Thoracic aorta (tissue), 2 donors: ENCODE measurements around the gene UBXN6. TPM values are rescaled to one million over a fixed set of nuclear protein-coding genes. Genes with fewer than 3 reads are reported as not detected.

ENCODE experiments used
- ATAC-seq: fragments of 150-250 bp; one replicate; pipeline ENCODE4 v1.8.0; 2017; ENCODE audit warnings: low read depth; ENCODE audit not compliant: insufficient number of reproducible peaks, low FRiP score
- DNase-seq: peaks from one replicate; pipeline ENCODE4 v3.0.0-alpha.2; 2020; ENCODE audit warnings: low spot score
- H3K27ac ChIP-seq, 2 donors: fragments of 200-600 bp; sonication (generic); 1 replicate in 1 of 2; 2 replicates in 1 of 2; pipeline ENCODE4 v1.5.1; 2016; ENCODE audit warnings: mild to moderate bottlenecking in 2 of 2, moderate library complexity in 2 of 2
- H3K27me3 ChIP-seq: fragments of 200-600 bp; sonication (generic); replicated peaks from 2 replicates; pipeline ENCODE4 v1.6.0; 2016; ENCODE audit warnings: mild to moderate bottlenecking; ENCODE audit not compliant: insufficient read depth
- H3K36me3 ChIP-seq: fragments of 200-600 bp; sonication (generic); one replicate; pipeline ENCODE4 v1.5.1; 2016
- H3K4me1 ChIP-seq, 2 donors: fragments of 200-600 bp; sonication (generic); 1 replicate in 1 of 2; 2 replicates in 1 of 2; pipeline versions ENCODE4 v1.5.1 to v1.6.0; 2016; ENCODE audit warnings: low read depth in 2 of 2, mild to moderate bottlenecking in 1 of 2; ENCODE audit not compliant: control insufficient read depth in 1 of 2
- H3K4me3 ChIP-seq: fragments of 200-600 bp; sonication (generic); 2 replicates; pipeline ENCODE4 v1.5.1; 2016; ENCODE audit warnings: mild to moderate bottlenecking
- H3K9me3 ChIP-seq: fragments of 200-600 bp; sonication (generic); 2 replicates; pipeline ENCODE4 v1.5.1; 2016
- total RNA-seq, 2 donors: library from RNA; depleted of rRNA; stranded (reverse); fragments of >200 nt; gene quantifications; one replicate each; pipeline versions ENCODE4 v1.1.0 to v1.2.3, GENCODE V29; 2016
- TF ChIP-seq, protein P1 (sequence below): fragments of 200-600 bp; sonication (generic); IDR thresholded peaks from one replicate; pipeline ENCODE4 v1.5.1; 2019; ENCODE audit warnings: antibody characterized with exemption

UBXN6 gene
- total RNA-seq, 2 donors from 2014 or later: 51.1 to 68.5 TPM

DNA sequence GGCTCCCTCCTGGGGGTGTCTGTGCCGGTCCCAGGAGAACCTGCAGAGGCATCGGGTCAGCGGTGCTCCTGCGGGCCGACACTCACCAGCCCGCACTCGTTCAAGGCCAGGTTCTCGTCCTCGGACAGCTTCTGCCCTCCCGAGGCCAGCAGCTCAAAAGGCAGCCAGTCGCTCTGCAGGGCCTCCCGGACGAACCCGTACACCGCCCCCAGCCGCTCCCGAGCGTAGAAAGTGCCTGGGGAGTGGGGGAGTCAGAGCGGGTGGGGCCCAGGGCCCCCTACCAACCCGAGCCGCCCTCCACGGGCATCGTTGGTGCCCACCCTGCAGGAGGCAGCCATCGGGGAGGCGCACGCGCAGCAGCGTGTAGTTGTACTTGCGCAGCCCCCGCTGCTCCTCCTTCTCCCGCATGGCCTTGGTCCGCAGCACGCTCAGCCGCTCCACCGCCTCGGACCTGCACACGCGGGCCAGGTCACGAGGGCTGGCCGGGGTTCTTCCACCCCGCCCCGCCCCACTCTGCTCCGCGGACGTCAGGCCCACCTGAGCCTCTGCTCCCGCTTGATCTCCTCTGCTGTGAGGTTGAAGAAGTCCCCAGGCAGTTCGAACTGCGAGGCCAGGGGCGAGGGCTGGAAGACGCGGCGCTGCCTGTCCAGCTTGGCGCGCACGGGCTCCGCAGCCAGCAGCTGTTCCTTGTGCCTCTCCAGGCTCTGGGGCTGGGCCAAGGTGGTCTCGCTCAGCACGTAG is 11.5 kb downstream of the UBXN6 start:
- H3K27me3 ChIP-seq: no peaks in the 10 kb centered on the region
- H3K4me1 ChIP-seq: peaks cover 3 to 15% of the 10 kb centered on the region in 2 donors
- no peak overlapping the region for H3K27ac ChIP-seq
- H3K9me3 ChIP-seq: no peaks in the 10 kb centered on the region
- H3K36me3 ChIP-seq: peaks cover 51% of the 10 kb centered on the region
- H3K4me3 ChIP-seq: no peak overlapping the region
- TF ChIP-seq, protein P1, sequence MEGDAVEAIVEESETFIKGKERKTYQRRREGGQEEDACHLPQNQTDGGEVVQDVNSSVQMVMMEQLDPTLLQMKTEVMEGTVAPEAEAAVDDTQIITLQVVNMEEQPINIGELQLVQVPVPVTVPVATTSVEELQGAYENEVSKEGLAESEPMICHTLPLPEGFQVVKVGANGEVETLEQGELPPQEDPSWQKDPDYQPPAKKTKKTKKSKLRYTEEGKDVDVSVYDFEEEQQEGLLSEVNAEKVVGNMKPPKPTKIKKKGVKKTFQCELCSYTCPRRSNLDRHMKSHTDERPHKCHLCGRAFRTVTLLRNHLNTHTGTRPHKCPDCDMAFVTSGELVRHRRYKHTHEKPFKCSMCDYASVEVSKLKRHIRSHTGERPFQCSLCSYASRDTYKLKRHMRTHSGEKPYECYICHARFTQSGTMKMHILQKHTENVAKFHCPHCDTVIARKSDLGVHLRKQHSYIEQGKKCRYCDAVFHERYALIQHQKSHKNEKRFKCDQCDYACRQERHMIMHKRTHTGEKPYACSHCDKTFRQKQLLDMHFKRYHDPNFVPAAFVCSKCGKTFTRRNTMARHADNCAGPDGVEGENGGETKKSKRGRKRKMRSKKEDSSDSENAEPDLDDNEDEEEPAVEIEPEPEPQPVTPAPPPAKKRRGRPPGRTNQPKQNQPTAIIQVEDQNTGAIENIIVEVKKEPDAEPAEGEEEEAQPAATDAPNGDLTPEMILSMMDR: no peak
- ATAC-seq (no peak), DNase-seq (no peak)

DNA sequence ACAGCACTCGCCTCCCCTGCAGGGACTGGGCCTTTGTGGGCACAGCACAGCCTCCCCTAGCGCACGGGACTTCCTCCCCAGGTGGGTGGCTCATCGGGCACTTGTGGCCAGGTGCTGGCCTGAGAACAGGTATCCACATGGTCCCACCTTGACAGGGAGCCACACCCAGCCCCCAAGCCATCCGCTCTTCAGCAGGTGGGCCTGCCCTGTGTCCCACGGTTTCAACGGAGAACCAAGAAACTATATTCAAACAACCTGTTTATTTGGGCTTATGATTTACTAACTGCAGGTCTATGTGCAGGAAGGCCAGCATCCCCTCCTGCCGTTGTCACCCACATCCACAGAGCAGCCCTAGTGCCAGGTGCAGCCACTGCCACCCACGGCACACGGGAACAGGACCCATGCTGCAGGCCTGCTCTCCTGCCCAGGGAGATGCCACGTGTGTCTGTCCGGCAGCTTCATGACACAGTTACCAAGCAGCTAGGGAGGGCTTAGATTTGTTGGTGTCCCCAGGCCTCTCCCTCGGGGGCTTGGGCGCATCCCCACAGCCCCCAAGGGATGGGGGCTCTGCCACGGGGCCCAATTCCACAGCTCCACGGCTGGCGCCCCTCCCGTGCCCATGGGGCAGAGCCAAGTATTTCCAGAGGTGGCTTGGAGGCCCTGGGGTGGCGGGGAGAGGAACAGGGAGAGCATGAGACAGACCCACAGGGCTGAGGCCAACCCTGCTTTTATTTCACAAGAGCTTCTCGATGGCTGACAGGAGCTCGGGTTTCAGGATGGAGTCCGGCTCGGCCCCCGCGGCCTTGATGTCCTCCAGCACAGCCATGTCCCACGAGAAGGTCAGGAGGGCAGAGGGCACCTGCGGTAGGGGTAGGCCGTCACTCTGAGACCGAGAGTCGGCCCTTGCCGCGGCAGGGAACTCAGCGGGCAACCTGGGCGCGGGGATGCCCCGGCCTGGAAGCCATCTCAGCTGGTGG is 12.5 kb downstream of the UBXN6 start:
- no peak for ATAC-seq
- H3K27ac ChIP-seq: no peak overlapping the region

DNA sequence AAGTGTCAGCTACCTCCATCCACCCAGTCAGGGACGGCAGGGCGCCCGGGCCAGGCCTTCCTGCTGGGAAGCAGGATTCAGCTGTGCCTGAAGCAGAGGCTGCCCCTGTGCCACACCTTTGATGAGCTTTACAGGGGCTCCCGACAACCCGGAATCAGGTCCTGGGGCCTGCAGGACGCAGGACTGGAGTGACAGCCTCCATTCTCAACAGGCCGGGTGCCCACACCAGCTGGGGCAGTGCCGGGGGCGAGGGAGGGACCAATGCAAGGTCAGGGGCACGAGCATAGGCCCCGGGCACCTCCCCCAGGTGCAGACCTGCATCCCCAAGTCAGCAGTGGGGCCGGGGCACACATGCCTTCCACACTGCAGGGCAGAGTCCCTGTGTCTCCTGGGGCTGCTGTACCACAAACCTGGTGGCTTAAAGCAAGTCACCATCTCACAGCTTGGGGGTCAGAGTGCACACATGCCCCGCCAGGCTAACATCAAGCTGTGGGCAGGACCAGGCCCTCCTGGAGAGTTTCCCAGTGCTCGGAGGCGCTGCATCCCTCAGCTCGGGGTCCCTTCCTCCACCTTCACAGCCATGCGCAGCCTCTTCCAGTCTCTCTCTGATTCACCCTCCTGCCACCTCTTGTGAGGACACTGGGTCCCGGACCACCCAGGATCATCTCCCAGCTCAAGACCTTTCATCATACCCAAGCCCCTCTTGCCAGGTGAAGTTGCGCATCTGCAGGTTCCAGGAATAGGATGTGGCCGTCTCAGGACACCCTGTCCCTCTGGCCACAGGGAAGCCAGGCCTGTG is 13.4 kb downstream of the UBXN6 start:
- H3K36me3 ChIP-seq: peaks cover 46% of the 10 kb centered on the region
- no peak overlapping the region for H3K27ac ChIP-seq
- no peaks in the 10 kb centered on the region for H3K27me3 ChIP-seq
- no peak for ATAC-seq
- TF ChIP-seq, protein P1: no peak
- H3K4me1 ChIP-seq: peaks cover 3 to 7% of the 10 kb centered on the region in 2 donors
- DNase-seq: no peak
- no peaks in the 10 kb centered on the region for H3K9me3 ChIP-seq
- no peak overlapping the region for H3K4me3 ChIP-seq

More for the DNA sequence above, 12.5 kb downstream of the UBXN6 start:
- Histone ChIP-seq H3K36me3 (peaks cover 46% of the 10 kb centered on the region), H3K9me3 (no peaks in the 10 kb centered on the region), H3K4me3 (no peak overlapping the region), H3K4me1 (peaks cover 3 to 15% of the 10 kb centered on the region in 2 donors), H3K27me3 (no peaks in the 10 kb centered on the region)
- no peak for DNase-seq
- TF ChIP-seq, protein P1: no peak

DNA sequence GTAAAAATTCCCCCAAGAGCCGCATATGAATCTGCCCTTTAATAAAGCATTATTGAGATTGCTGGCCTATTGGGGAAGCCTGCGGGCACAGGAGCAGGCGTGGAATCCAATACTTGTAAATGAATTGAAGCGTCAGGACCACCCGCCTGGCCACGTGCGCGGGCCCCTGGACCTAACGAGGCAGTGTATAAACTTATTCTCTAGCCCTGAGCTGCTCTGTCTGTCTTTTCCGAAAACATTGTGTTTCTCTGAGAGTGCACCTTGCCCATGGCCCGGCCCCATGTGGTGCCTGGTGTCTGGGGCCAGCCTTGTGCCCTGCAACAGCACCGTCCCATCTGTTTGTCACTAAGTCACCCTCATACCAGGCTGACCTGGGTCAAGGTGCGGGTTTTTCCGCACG is 14.4 kb downstream of the UBXN6 start:
- Histone ChIP-seq H3K27me3 (no peaks in the 10 kb centered on the region), H3K4me1 (no peaks in the 10 kb centered on the region), H3K9me3 (no peaks in the 10 kb centered on the region), H3K36me3 (peaks cover 37% of the 10 kb centered on the region), H3K27ac (no peak overlapping the region), H3K4me3 (no peak overlapping the region)
- TF ChIP-seq, protein P1: no peak
- no peak for DNase-seq
- no peak for ATAC-seq
